CD1c-positive myeloid dendritic cell (primary cell): ENCODE measurements around the gene PHF5A.
"Not testable (repeated sequence)": the region's sequence is repeated elsewhere in the genome, so short reads cannot be mapped to it uniquely, and the experiment has no call there.

ENCODE experiments used
- DNase-seq: peaks from one replicate; pipeline ENCODE4 v3.0.0-alpha.2; 2016; ENCODE audit errors: extremely low spot score

PHF5A gene

GRCh38 chr22:41447435-41448188, 20.9 kb downstream of the PHF5A start:
- DNase-seq: peak; percentile 62

GRCh38 chr22:41446639-41447434, 21.7 kb downstream of the PHF5A start, which contains the start of gene TOB2:
Gene TOB2, minus strand, starts transcription at chr22:41446801. Its CDS starts 9,456 bp downstream, at chr22:41437345.
- DNase-seq: peak; percentile 97

- peak; percentile 23 for DNase-seq
Measured at GRCh38 chr22:41446057-41446501, 22.4 kb downstream of the PHF5A start.

- peak; percentile 29 for DNase-seq
Measured at GRCh38 chr22:41445129-41446056, 23.1 kb downstream of the PHF5A start.

- peak; percentile 94 for DNase-seq
Measured at GRCh38 chr22:41444360-41445128, 23.9 kb downstream of the PHF5A start.

- no peak for DNase-seq
Measured at GRCh38 chr22:41442240-41442792, 26.2 kb downstream of the PHF5A start.

GRCh38 chr22:41440511-41440910, 28.0 kb downstream of the PHF5A start:
- DNase-seq: not testable (repeated sequence)

GRCh38 chr22:41437198-41437597, 31.3 kb downstream of the PHF5A start:
- DNase-seq: no peak

GRCh38 chr22:41436322-41437113, 32.0 kb downstream of the PHF5A start:
- DNase-seq: no peak

- no peak for DNase-seq
Measured at GRCh38 chr22:41435560-41435959, 32.9 kb downstream of the PHF5A start.

- not testable (repeated sequence) for DNase-seq
Measured at GRCh38 chr22:41434361-41435003, 34.0 kb downstream of the PHF5A start.

- not testable (repeated sequence) for DNase-seq
Measured at GRCh38 chr22:41433480-41433879, 35.0 kb downstream of the PHF5A start.

- no peak for DNase-seq
Measured at GRCh38 chr22:41431656-41432055, 36.8 kb downstream of the PHF5A start.

- no peak for DNase-seq
Measured at GRCh38 chr22:41429951-41430332, 38.5 kb downstream of the PHF5A start.

- DNase-seq: no peak
Measured at GRCh38 chr22:41429232-41429950, 39.1 kb downstream of the PHF5A start.

GRCh38 chr22:41425660-41426365, 42.7 kb downstream of the PHF5A start:
- DNase-seq: no peak

GRCh38 chr22:41418717-41419116, 49.8 kb downstream of the PHF5A start:
- no peak for DNase-seq
